ENCODE measurements around the gene OPN3. TPM values are rescaled to one million over a fixed set of nuclear protein-coding genes. Genes with fewer than 3 reads are reported as not detected.

OPN3 gene
- total RNA-seq, 2 experiments from 2014 or later: 10.7 to 18.9 TPM

GRCh38 chr1:241640867-241641622 is 876 bp upstream of the OPN3 start:
- Histone ChIP-seq H3K4me3 (ENCODE audit: low read depth, low read length, poor library complexity, severe bottlenecking) (peak overlapping the region; percentile 98), H3K27ac (ENCODE audit: low read depth, low read length, poor library complexity, severe bottlenecking) (no peak overlapping the region), H3K9me2 (ENCODE audit: insufficient read depth, low read length) (no peaks in the 10 kb centered on the region), H3K4me2 (ENCODE audit: low read length) (peak overlapping the region; percentile 67), H3K79me2 (ENCODE audit: insufficient read depth, low read depth, low read length) (peaks cover 16% of the 10 kb centered on the region; the same call in 1 of the 2 replicates), H3K9me3 (ENCODE audit: low read length) (no peaks in the 10 kb centered on the region), H4K20me1 (ENCODE audit: insufficient read depth, low read length) (no peaks in the 10 kb centered on the region), H3K36me3 (ENCODE audit: insufficient read depth, low read length) (no peaks in the 10 kb centered on the region), H2AFZ (ENCODE audit: low read length) (peak overlapping the region; percentile 81), H3K4me1 (ENCODE audit: insufficient read depth, low read length, poor library complexity, severe bottlenecking) (peaks cover 28% of the 10 kb centered on the region)
- ChIA-PET POLR2A (interaction anchor here (0.5 to 1.9 kb wide), 15 partner anchors 13 to 207 kb away, joined by 3 to 6 read pairs (median 3); partner anchors contain the start of genes EXO1, FH and KMO), CTCF (ENCODE audit: unreplicated experiment) (no interaction called here)
- TF ChIP-seq CTCF (conservative IDR thresholded peaks at IDR 0.05; ENCODE audit: low read length) (no peak), EZH2phosphoT487 (IDR thresholded peaks at IDR 0.05; ENCODE audit: borderline replicate concordance, low read depth, low read length) (no peak)
- intact Hi-C loops (cut with micrococcal nuclease; ENCODE audit: unreplicated experiment): loop anchor here (2.0 kb wide), 1 partner anchor 208 kb away; the partner anchor contains the start of gene EXO1
- peak; percentile 10 for DNase-seq (ENCODE audit: low spot score)
- BruUV-seq (replicated peaks): no TSS peak

- Histone ChIP-seq H3K9me2 (ENCODE audit: insufficient read depth, low read length) (no peaks in the 10 kb centered on the region), H3K4me2 (ENCODE audit: low read length) (peak overlapping the region; percentile 93), H2AFZ (ENCODE audit: low read length) (peak overlapping the region; percentile 85), H3K9me3 (ENCODE audit: low read length) (no peaks in the 10 kb centered on the region), H3K79me2 (ENCODE audit: insufficient read depth, low read depth, low read length) (peaks cover 16% of the 10 kb centered on the region; the same call in 1 of the 2 replicates), H3K27ac (ENCODE audit: low read depth, low read length, poor library complexity, severe bottlenecking) (peak overlapping the region; percentile 21), H3K4me3 (ENCODE audit: low read depth, low read length, poor library complexity, severe bottlenecking) (peak overlapping the region; percentile 98), H3K4me1 (ENCODE audit: insufficient read depth, low read length, poor library complexity, severe bottlenecking) (peaks cover 37% of the 10 kb centered on the region), H3K36me3 (ENCODE audit: insufficient read depth, low read length) (peaks cover 10% of the 10 kb centered on the region), H4K20me1 (ENCODE audit: insufficient read depth, low read length) (no peaks in the 10 kb centered on the region)
- ChIA-PET POLR2A (interaction anchor here (0.6 to 2.8 kb wide), 6 partner anchors 10 to 1490 kb away, joined by 3 to 8 read pairs (median 3); no protein-coding TSS in a partner anchor), CTCF (ENCODE audit: unreplicated experiment) (interaction anchor here (1.1 kb wide), 1 partner anchor 29 kb away, joined by 3 read pairs; no protein-coding TSS in a partner anchor)
- intact Hi-C loops (cut with micrococcal nuclease; ENCODE audit: unreplicated experiment): loop anchor here (2.0 kb wide), 1 partner anchor 209 kb away; the partner anchor contains the start of gene EXO1
- BruUV-seq (replicated peaks): no TSS peak
- peak; percentile 32 for DNase-seq (ENCODE audit: low spot score)
- no peak for TF ChIP-seq EZH2phosphoT487 (IDR thresholded peaks at IDR 0.05; ENCODE audit: borderline replicate concordance, low read depth, low read length)
- no peak for TF ChIP-seq CTCF (conservative IDR thresholded peaks at IDR 0.05; ENCODE audit: low read length)
These were observed 483 bp downstream of the OPN3 start for GRCh38 chr1:241639623-241640148.
